NCI-H510A (cell line): ENCODE results near the gene MVP.
"Not testable (repeated sequence)": the region's sequence is repeated elsewhere in the genome, so short reads cannot be mapped to it uniquely, and the experiment has no call there.

Experiments
- DNase-seq: peaks from one replicate; lab custom pipeline; 2025; lab: John Stamatoyannopoulos, UW

MVP gene

DNA sequence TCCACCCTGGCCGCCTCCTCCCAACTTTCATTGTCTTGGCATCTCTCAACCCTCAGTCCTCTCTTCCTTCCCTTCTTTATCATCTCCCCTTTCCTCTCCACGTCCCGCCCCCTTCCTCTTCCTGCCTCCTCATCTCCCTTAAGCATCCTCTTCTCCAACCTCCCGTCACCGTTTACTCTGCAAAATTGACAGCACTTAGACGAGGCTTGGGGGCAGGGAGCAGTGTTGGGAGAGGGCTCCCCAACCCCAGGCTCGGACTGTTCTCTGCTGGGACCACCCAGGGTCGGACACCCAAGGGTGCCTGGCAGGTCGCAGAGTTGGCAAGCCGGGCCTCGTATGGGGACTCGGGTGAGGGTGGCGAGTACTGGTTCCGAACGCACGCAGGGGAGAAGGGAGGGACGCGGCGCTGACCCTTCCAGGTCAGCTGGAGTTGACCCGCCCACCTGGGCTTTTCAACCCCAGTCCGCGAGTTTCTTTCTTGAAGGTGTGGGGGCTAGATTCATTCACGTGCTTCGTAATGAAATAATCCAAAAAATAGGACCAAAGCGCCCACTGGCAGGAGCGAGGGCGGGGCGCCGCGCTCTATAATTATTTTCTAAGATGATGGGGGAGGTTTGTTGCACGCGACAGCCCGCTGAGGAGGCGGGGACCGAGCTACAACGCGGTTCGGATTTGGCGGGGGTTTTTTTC is 5.1 kb upstream of the MVP start:
- DNase-seq, result peak; percentile 54

DNA sequence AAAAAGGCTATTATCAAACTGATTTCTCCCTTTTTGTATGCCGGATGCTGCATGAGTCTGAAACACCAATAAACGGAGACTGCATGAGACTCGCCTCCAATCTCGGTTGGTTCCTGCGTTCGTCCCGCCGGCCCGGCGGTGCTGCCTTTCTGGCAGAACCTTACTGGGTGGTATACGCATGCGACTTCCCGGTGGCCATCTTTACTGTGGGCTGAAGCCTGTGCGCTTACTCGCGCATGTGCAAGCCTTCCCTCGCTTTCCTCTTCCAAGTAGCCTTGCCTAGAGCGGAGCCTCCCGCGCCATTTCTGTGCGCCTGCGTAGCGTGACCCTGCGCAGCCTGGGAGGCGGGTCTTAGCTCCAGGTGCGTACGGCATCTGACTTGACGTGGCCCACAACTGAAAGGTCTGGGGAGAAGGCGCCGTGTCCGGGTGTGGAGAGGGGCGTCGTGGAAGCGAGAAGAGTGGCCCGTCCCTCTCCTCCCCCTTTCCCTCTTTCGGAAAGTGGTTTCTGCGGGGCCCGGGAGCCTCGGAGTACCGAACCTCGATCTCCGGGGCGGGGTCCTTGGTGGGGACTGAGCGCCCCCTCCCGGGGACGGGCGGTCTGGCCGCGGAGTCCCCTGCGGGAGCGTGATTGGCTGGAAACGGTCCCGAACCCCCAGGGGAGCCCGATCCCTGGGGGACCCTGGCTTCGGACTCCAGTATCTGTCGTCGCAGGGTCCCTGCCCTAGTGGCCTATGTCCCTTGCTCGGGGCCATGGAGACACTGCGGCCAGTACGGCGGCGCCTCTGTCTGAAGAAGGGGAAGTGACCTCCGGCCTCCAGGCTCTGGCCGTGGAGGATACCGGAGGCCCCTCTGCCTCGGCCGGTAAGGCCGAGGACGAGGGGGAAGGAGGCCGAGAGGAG is 4.2 kb upstream of the MVP start, which contains the start of gene PAGR1:
TSS of gene PAGR1 (plus strand) at position 360 of the 901 bp plus-strand sequence. CDS start at position 734, 374 bp downstream.
- DNase-seq, result peak; percentile 99

DNA sequence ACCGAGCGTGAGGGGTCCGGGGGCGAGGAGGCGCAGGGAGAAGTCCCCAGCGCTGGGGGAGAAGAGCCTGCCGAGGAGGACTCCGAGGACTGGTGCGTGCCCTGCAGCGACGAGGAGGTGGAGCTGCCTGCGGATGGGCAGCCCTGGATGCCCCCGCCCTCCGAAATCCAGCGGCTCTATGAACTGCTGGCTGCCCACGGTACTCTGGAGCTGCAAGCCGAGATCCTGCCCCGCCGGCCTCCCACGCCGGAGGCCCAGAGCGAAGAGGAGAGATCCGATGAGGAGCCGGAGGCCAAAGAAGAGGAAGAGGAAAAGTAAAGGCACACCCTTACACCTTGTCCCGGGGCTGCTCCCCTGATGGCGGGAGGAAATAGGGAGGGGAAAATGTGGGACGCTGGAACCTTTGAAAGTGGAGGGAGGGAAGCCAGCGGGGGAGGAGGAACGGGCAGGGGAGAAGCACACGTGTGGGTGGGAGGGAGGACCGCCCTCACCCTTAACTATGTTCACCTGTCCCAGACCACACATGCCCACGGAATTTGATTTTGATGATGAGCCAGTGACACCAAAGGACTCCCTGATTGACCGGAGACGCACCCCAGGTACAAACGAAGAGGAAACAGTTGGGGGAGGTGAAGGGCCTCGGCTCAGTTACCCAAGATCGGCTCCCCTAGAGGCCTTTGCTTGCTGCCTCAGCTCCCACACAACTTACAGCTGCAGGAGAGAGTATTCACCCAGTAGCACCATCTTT is 3.4 kb upstream of the MVP start:
- DNase-seq, result peak; percentile 64

DNA sequence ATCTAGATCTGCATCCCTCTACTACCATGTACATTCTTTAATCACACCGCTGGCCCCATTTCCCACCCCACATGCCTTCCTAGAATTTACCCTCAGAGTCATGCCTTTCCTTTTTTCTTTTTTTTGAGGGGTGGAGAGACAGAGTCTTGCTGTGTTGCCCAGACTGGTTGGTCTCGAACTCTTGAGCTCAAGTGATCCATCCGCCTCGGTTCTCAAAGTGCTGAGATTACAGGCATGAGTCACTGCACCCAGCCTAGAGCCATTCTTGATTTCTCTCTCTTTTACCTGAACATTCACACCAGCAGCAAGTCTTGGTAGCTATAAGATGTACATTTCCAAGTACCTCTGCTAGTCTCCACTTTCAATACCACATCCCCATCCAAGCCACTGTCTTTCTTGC is 2.2 kb upstream of the MVP start:
- DNase-seq, result no peak

DNA sequence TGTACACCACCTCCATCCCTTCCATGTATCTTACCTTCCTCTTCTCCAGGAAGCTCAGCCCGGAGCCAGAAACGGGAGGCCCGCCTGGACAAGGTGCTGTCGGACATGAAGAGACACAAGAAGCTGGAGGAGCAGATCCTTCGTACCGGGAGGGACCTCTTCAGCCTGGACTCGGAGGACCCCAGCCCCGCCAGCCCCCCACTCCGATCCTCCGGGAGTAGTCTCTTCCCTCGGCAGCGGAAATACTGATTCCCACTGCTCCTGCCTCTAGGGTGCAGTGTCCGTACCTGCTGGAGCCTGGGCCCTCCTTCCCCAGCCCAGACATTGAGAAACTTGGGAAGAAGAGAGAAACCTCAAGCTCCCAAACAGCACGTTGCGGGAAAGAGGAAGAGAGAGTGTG is 756 bp upstream of the MVP start:
- no peak for DNase-seq

DNA sequence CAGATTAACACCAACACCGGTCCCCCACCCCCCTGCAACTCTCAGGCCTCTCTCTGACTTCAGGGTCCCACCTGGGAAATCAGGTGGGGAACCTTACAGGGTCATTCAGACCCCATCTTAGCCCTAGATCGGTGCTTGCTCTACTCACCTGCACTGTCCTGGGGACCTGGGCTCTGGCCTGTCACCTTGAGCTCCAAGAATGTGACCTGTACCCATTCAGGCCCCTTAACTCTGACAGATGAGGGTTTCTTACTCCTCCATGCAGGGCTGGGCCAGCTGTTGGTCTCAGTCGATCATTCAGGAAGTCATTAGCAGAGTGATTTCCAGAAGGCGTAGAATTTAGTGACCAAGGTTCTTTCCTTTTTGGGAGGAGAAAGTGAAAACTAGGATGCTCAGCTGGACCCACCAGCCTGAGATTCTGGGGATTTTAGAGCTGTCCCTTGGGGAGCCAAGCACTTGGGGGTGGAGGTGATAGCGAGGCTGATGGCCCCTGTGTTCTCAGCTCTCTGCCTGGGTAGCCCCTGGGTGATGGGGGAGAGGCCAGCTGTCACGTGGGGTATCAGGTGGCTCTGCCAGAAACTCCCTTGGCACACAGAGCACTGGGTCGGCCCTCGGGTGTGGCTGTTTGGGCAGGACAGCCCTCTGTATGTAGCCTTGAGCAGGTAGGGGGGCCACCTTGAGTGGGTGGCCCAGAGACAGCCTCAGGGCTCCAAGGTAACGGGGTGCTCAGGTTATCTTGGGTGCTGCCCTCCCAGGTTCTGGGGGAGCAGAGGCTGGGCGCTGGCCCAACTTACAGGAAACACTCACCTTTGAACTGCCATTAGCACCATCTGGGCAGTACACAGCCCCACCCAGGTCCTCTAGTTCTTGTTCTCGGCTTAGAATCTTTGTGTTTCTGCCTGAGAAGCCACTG is 724 bp downstream of the MVP start:
- no peak for DNase-seq

DNA sequence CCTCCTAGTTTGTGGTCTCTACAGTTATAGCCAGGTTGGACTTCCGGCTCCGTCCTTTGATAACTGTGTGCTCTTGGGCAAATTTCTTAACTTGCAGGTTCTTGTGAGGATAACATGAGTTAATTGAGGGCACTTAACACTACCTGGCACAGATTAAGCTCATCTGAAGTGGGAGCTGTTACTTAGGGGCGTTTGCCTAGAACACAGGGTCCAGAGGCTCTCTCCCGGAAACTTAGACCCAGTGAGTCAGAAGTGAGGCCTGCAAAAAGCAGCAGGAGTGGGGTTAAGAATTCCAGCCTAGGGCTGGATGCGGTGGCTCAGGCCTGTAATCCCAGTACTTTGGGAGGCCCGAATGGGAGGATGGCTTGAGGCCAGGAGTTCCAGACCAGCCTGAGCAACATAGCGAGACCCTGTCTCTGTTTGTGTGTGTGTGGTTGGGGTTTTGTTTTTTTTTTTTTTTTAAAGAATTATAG is 1.4 kb downstream of the MVP start:
- DNase-seq, result no peak

DNA sequence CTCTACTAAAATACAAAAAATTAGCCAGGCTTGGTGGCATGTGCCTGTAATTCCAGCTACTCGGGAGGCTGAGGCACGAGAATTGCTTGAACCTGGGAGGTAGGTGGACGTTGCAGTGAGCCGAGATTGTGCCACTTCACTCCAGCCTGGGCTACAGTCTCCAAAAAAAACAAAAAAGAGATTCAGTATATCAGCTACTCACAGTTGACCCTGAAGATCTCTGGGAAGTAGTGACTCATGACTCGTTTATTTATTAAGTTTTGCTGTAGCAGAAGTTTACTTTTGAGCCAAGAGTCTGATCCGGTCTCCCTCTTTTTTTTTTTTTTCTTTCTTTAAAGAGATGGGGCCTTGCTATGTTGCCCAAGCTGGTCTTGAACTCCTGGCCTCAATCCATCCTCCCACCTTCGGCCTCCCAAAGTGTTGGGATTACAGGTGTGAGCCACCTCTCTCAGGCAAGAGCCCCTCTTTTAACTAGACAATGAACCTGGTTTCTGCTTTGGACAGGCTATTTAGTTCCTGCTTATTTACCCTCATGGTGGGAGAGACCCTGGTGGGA is 4.4 kb downstream of the MVP start:
- DNase-seq, result no peak

DNA sequence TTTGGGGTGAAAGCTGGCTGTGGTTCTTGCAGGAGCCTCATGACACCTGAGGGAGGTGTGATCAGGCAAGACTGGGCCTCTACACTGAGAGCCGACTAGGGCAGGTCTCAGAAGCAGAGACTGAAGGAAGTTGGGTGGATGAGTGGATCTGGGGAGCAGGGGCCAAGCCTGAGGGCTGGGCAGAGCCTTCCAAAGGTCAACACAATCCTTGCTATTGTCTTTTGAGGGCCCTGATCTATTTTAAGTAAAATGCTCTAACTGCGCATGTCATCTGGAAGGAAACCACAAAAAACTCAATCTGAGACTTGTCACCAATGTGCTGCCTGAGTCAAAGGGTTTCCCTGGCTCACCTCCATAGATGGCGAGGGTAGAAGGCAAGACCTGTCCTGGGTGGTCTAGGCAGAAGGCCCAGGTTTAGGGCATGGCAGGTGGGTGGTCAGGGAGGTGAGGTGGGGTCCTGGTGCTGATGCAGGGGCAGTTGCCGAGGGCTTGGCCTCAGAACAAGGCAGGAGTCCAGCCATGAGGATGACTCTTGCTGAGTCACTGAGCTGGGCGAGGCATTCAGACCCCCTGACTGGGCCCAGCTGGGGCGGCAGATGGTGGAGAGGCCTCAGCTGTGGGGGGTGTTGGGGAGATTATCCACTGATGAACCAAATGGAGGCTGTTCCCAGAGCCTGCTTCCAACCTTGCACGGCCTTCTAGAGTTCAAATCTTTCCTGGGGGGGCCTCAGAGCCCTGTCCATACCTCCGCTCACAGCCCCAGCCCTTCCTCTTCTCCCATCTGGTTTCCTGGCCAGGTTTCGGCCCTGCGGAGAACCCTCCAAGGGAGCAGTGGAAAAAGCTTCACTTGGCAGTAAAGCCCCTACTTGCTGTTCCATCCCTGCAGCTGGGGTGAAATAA is 5.1 kb downstream of the MVP start:
- DNase-seq, result no peak

DNA sequence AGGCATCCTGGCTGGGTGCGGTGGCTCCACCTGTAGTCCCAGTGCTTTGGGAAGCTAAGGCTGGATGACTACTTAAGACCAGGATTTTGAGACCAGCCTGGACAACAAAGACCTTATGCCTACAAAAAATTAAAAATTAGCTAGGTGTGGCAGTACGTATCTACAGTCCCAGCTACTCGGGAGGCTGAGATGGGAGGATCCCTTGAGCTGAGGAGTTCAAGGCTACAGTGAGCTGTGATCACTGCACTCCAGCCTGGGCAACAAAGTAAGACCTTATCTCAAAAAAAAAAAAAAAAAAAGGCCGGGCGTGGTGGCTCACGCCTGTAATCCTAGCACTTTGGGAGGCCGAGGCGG is 6.1 kb downstream of the MVP start:
- DNase-seq, result no peak

DNA sequence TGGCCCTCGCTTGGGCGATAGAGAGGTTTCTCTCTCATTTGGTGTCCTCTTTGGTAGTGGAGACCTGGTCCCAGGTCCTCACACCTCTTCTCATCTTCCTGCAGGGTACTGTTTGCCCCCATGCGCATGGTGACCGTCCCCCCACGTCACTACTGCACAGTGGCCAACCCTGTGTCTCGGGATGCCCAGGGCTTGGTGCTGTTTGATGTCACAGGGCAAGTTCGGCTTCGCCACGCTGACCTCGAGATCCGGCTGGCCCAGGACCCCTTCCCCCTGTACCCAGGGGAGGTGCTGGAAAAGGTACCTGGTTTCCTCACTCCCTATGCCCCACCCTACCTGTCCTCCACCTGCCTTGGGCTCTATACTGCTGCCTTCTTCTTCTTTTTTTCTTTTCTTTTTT is 10.5 kb downstream of the MVP start:
- DNase-seq, result no peak

DNA sequence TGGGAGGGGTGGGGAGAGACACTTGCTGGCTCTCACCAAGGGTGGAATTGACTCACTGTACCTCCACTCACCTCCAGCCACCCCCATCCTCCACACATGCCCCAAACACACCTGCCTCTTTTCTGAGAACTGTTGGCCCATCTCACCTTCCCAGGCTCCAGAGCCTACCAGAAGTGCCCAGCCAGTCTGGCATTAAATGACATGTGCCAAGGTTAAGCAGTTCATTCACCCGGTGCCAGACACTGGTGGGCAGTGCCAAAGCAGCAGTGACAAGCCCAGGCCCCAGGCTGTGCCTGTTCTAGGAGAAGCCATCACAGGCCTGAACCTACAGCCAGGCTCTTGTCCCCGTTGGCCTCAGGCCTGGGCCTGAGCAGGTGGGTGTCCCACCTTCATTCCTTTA is 11.2 kb downstream of the MVP start:
- no peak for DNase-seq

DNA sequence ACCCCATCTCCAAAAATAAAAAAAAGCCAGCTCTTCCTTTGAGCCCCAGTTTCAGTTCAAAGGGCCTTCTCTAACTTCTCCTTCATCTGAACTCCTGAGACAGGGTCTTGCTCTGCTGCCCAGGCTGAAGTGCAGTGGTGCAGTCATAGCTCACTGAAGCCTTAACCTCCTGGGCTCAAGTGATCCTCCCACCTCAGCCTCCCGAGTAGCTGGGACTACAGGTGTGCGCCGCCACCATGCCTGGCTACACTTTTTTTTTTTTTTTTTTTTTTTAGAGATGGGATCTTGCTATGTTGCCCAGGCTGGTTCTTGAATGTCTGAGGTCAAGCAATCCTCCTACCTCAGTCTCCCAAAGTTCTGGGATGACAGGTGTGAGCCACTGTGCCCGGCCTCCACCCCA is 13.0 kb downstream of the MVP start:
- DNase-seq, result not testable (repeated sequence)

DNA sequence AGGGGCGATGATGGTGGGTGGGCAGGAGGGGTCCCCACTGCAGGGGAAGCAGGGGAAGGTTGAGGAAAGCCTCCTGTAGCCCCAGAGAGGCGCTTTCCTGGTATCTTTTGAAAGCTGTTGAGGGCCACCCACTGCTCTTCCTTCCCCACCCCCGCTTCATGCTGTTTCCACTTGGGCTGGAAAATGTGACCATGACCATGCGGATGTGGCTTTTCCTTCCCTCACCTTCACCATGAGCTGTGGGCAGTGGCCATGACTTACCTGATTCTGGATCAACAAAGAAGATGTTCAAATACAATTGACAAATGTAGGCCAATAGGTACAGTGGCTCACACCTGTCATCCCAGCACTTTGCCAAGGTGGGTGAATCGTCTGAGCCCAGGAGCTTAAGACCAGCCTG is 13.8 kb downstream of the MVP start:
- DNase-seq, result no peak

DNA sequence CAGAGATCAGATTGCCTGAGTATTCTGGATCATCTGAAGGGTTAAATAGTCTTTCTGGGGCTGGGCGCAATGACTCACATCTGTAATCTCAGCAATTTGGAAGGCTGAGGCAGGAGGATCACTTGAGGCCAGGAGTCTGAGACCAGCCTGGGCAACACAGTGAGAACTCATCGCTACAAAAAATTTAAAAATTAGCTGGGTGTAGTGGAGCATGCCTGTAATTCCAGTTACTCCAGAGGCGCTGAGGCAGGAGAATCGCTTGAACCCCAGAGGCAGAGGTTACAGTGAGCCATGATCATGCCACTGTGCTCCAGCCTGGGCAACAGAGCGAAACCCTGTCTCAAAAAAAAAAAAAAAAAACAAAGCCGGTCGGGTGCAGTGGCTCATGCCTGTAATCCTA is 15.7 kb downstream of the MVP start:
- DNase-seq, result no peak

DNA sequence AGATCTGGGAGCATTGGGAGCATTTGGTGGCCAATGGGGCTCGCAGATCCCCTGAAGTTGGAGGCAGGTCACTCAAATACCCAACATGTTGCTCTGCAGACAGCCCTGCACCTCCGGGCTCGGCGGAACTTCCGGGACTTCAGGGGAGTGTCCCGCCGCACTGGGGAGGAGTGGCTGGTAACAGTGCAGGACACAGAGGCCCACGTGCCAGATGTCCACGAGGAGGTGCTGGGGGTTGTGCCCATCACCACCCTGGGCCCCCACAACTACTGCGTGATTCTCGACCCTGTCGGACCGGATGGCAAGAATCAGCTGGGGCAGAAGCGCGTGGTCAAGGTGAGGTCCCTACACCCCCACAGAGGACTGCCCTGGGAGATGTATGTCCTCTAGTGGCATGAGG is 16.4 kb downstream of the MVP start:
- no peak for DNase-seq

DNA sequence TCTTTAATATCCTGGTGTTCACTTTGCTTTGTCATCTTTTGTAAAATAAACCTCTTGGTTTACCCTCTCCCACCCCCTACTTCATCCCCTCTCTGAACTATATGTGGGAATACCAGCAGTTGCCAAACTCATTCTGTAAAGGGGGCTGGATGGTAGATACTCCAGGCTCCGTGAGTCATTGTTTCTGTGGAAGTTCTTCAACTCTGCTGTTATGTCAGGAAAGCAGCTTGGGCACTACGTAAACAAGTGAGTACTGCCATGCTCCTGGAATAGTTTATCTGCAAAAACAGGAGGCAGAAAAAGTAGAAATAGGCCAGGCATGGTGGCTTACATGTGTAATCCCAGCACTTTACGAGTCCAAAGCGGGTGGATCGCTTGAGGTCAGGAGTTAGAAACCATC is 17.6 kb downstream of the MVP start:
- DNase-seq, result no peak

DNA sequence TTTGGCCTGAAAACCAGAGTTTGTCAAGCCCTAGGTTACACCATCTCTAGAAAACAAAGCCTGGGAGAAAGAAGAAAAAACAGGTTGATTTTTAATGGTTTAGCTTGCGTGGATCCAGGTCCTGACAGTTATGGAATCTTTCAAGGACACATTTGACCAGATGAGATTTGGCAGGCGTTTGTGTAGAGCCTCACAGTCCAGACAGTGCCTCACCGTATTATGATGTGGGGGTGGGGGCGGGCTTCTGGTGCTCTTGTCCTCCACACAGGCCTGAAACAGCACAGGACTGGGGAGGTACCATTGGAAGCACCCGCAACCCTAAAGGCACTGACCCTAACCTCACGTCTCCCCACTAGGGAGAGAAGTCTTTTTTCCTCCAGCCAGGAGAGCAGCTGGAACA is 19.6 kb downstream of the MVP start:
- no peak for DNase-seq

DNA sequence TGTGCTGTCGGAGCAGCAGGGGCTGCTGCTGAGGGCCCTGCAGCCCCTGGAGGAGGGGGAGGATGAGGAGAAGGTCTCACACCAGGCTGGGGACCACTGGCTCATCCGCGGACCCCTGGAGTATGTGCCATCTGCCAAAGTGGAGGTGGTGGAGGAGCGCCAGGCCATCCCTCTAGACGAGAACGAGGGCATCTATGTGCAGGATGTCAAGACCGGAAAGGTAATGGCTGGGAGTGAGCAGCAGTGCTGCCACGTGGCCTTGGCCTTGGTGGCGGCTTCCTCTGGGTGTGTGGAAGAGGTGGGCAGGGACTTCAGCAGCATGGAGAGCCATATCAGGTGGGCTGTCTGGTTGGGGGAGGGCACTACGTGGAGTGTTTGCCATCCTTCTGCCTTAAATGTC is 20.0 kb downstream of the MVP start:
- DNase-seq, result no peak

DNA sequence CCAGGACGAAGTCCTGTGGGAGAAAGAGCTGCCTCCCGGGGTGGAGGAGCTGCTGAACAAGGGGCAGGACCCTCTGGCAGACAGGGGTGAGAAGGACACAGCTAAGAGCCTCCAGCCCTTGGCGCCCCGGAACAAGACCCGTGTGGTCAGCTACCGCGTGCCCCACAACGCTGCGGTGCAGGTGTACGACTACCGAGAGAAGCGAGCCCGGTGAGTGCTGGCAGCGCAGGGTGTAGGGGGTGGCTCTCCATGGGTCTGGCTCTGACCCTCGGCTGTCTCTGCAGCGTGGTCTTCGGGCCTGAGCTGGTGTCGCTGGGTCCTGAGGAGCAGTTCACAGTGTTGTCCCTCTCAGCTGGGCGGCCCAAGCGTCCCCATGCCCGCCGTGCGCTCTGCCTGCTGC is 21.4 kb downstream of the MVP start:
- DNase-seq, result no peak
